Tongue (tissue), 2 donors: ENCODE measurements around the gene AGRN. TPM values are rescaled to one million over a fixed set of nuclear protein-coding genes. Genes with fewer than 3 reads are reported as not detected.
"Not testable (repeated sequence)": the region's sequence is repeated elsewhere in the genome, so short reads cannot be mapped to it uniquely, and the experiment has no call there.

ENCODE experiments used
- DNase-seq: peaks from one replicate; pipeline ENCODE4 v3.0.0-alpha.2; 2015
- total RNA-seq: library from RNA; depleted of rRNA; stranded (reverse); fragments of >200 nt; gene quantifications from one replicate; pipeline ENCODE4 v1.2.3, GENCODE V29; 2014

The AGRN gene
- total RNA-seq, 1 donor from 2014 or later = 57.2 TPM

DNA sequence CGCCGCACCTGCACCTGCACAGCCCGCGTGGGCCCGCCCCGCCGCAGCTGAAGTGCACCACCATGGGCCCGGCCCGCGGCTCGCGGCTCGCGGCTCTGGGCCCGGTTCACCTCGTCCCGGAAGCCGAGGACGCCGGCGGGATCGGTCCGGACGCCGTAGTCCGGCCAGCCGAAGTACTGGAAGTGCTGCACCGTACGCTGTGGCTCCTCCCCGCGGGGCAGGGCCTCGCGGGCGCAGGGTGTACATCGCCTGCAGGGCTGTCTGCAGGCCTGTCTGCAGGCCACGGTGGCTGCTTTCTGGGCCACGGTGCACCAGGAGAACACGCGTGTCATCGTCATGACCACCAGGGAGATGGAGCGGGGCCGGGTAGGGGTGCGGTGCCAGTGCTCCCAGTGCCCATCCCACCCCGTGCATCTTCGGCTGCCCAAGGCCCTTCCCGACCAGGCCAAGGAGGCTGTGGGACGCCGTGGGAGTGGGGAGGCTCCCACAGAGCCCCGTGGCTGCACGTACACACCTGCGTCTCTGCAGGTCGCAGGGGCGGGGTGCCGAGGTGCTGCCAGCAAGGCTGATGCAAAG is 47.5 kb downstream of the AGRN start:
- DNase-seq = no peak

DNA sequence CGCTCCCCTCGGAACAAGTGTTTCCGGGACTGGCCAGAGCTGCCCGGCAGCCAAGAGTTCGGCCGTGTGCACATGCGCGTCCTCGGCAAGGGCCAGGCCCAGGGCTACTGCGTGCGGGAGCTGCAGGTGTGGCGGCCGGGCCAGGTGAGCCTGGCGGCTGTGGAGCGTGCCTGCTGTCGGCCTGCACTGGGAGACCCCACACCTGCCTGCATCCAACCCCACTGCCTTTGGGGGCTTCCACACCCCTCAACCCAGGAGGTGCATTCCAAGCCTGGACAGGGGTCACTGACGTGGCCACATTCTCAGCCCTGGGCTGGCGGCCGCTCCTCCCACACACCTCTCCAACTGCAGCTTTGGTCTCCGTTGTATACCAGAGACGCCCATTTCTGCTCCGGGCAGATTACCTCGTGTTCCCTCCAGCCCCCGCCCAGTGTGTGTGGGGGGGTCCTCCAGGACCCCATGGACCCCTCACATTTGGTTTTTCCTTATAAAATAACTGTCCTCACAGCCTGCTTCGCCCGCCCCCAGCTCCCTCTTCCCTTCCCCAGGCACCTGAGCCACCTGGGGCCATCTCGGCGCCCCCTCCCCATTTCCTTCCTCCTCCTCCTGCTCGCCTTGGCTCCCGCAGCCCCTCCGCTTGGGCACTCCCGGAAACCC is 48.1 kb downstream of the AGRN start:
- no peak for DNase-seq

DNA sequence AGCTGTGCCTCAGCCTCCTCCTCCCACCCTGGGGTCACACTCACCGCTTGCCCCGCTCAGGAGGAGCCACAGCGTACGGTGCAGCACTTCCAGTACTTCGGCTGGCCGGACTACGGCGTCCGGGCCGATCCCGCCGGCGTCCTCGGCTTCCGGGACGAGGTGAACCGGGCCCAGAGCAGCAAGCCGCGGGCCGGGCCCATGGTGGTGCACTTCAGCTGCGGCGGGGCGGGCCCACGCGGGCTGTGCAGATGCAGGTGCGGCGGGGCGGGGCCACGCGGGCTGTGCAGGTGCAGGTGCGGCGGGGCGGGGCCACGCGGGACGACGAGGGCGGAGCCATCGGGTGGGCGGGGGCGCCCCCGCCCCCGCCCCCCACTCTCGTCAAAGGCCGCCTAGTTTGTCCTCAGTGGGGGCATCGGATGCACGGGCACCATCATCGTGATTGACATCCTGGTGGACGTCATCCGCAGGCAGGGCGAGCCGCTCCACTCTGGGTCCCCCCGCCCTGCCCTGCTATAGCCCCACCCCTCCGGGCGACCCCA is 48.7 kb downstream of the AGRN start:
- DNase-seq = no peak

DNA sequence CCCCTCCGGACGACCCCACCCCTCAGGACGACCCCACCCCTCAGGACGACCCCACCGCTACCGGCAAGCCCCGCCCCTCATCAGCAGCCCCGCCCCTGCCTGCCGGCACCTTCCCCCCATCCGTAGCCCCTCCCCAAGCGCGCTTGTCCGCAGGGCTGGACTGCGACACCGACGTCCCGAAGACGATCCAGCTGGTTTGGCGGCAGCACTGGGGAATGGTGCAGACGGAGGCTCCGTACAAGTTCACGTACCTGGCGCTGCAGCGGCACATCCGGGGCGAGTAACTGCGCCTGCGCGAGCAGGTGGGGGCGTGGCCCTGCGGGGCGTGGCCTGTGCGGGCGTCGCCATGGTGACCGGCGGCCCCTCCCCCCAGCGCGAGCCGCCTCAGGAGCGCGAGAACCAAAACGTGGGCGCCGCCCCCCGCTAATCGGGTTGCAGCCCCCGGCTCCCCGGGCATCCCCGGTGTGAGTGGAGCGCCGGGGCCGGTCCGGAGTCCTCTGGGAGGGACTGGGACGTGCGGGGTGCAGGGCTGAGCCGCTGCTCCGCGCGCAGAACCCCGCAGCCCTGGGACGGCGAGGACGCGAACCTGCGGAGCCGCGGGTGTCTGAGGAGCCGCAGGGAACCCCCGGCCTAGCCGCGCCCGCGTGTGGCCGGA is 49.3 kb downstream of the AGRN start:
- peak; percentile 77 for DNase-seq

DNA sequence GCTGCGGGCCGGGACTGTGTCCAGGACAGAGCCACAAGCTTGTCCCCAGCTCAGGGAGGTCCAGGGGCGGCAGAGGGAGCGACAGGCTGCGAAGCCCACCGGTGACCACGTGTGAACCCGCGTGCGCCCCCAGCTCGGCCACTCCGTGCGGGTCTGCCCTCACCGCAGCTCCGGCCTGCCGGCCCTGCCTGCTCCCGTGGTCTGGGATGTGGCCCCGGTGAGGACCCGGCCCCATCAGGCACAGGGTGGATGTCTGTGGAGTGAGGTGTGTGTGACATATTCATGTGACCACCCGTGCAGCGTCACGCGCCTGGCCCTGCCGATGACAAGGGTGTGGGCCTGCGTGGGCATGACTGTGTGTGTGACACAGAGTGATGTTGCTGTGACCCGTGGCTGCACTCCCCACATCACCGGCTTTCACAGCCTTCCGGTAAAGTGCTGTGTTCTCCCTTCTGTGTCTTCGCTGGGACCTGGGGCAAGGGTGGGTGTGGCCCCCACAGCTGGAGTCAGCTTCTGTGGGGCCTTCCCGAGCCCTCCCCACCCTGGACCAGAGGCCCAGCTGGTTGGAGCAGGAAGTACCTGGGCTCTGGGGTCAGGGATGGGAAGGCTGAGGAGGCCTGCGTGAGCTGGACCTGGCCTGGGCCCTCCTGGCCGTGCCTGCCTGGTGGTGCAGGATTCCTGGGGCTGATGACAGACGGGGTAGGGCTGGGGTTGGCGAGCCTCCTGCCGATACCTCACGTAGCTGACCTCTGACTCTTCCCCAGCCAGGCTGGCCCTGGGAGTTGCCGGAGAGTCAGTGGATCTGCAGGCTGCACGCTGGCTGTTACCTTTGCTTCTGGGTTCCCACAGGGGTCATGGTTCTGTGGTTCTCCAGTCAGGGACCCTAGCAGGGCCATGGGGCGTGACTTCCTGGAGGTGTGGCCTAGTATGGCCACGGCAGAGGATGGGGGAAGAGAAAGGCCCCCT is 50.1 kb downstream of the AGRN start:
- no peak for DNase-seq

DNA sequence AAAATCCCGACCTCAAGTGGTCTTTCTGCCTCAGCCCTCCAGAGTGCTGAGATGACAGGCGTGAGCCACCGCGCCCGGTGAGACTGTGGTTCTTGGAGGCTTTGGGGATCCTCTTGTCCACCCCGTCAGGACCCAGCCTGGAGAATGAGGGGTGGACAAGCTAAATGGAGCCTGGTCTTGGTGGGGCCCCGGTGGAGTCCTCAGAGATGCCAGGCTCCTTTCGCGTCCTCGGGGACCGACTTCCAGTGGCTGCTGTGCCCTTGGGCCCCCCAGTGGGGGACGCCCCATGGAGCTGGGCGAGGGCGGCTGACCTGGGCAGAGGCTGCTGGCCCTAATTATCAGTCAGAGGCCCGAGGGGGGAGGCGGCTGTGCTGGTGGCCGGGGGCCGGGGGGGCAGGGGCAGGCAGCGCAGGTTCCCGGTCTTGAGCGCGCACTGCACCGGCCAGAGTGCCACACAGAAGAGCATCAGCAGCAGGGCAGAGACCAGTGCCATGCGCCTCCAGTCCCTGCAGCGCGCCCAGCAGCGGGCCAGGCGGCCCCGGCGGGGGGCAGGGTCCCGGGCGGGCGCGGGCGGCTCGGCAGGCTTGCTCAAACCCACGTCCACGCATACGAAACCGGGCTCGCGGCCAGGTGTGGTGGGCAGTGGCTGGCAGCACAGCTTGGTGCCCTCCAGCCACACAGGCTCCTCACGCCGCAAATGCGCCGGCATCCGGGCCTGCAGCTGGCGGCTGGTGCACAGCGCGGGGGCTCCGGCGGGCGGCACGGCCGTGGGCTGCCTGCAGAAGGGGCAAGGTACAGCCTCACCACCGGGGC is 51.8 kb downstream of the AGRN start:
- no peak for DNase-seq

DNA sequence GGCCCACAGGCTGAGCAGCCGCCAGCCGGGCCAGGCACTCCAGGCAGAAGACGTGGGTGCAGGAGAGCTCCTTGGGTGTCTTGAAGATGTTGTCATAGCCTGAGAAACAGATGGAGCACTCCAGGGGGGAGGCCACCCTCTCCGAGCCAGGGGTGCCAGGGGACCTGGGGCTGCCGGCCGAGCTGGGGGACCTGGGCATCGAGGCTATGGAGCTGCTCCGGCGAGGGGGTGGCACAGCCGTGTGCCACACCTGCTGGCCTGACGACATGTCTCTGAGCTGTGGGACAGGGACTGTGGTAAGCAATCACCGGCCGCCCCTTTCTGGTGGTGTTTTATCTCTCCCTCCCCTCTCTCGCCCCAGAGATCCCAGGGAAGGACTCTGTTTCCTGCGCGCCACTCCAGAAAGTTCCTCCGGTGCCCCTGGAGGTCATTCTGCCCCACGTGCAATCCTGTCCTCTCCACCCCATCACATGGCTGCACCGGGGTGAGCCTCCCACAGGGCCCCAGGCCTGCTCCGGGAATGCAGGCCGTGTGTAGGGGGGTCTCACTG is 52.5 kb downstream of the AGRN start:
- DNase-seq = no peak

DNA sequence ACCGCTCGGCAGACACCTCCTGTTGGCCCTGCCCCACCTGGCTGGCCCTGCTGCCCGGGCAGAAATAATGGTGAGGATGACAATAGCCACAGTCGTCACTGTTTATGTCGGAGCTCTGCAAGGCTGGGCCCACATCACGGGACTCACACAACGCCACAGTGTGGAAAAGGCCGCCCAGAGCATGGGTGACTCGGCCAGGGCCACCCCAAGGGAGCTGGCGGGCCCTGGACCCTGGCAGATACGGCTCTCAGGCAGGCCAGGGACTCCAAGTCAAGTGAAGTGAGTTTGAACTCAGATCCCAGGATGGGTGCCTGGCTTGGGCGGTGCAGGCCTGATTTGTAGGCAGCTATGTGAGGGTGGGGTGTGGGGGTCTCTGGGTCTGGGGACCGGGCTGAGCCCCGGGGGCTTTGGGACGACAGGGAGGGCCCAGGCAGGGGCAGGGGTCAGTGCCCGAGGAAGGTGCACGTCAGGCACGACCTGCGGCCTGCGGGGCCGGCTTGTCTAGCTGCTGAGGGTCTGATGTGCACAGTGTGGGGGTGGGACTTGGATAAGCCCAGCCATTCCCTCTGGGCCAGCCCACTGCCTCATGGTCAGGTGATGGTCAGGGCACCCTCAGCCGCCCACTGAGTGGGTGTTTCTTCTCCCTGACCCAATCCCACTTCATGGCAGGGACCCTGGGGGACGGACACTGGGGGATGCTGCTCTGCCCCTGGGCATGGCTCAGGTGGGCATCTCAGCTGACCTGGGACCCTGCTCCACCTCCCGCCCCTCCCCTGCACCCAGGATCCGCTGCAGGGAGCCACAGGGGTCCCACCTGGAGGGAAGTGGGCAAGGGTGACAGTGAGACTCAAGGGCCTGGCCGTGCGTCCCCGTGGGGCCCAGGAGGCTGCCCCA is 53.2 kb downstream of the AGRN start:
- DNase-seq = no peak

DNA sequence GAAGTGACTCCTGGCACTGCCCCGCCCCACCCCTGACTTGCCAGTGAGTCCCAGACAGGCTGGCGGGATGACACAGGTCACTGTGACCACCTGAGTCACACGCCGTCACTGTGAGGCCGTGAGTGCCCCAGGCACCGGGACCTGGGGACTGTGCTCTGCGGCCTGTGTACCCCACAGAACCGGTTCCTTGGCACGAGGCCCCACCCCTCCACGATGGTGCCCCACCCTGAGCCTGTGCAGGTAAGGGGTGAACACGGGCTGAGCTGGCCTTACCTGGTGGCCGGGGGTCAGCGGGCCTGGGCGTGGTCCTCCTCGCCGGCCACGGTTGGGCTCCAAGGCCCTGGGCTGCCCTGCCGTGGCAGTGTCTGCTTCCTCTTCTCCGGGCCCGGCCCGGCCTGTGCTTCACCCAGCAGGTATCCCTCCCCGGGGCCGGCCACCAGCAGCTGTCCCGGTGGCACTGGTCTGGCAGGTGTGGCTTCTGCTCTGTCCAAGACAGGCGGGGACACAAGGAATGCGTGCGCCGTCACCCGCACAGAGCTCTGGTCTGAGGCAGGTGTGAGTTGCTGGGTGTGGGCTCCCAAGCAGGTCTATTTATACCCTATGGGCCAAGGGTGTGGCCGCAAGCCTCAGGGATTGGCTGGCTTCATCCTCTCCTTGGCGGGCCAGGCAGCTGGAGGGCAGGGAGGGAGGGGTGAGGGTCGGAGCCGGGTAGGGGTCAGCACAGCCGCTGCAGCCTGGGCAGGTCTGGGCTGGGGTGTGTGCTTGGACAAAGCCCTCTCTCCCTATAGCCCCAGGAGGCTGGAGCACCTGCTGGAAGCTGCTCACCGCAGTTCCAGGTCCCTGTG is 54.0 kb downstream of the AGRN start, which contains the start of gene RNF223:
Gene RNF223 (minus strand): TSS at position 564 of the 845 bp plus-strand sequence. CDS start 1,740 bp downstream, outside the sequence.
- peak; percentile 68 for DNase-seq

DNA sequence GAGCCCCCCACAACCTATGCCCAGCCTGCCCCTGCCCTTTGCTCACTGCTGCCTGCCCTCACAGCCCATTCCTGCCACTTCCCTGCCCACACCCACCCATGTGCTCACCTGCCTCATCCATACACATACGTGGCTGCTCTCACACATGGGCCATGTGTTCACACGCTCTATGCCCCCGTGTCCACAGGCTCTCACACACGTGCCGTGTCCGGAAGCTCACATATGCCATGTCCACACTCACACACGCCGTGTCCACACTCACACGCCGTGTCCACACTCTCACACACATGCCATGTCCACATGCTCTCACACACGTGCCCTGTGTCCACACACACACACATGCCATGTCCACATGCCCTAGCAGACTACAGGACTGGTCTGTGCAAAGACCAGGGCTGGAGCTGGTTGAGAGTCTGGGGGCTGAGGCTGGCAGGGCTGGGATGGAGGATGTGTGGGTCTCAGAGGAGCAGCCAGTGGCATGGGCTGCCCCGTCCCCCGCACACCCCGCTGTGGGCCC is 54.8 kb downstream of the AGRN start:
- no peak for DNase-seq

DNA sequence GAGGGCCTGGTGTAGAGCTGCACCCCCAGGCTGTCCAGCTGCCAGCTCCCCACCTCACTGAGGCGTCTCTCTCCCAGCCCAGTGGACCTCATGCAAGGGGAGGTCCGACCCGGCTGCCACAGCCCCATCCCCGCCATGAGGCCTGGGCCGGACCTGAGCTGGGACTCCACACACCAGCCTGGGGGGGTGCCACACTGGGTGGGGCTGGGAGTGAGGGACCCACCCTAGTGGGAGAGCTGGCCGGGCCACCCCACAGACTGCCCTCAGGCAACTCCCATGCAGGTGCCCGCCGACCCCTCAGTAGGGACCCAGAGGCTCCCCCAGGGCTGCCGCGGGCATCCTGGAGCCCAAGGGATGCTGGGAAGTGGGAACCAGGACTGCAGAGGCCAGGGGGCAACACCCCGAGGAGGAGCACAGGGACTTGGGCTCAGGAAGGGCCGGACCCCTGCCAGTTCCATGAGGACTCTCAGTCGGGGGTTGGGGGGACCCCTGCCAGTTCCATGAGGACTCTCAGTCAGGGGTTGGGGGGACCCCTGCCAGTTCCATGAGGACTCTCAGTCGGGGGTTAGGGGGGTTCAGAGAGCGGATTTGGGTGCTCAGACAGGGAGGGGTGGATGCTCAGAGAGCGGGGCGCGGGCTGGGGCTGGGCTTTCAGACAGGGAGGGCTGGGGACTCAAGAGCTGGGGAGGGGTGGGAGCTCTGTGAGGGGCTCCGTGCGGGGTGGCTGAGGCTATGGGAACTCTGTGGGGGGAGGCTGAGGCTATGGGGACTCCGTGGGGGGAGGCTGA is 55.4 kb downstream of the AGRN start:
- no peak for DNase-seq

DNA sequence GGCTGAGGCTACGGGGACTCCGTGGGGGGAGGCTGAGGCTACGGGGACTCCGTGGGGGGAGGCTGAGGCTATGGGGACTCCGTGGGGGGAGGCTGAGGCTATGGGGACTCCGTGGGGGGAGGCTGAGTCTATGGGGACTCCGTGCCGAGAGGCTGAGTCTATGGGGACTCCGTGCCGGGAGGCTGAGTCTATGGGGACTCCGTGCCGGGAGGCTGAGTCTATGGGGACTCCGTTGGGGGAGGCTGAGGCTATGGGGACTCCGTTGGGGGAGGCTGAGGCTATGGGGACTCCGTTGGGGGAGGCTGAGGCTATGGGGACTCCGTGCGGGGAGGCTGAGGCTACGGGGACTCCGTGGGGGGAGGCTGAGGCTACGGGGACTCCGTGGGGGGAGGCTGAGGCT is 57.5 kb downstream of the AGRN start:
- DNase-seq = not testable (repeated sequence)

DNA sequence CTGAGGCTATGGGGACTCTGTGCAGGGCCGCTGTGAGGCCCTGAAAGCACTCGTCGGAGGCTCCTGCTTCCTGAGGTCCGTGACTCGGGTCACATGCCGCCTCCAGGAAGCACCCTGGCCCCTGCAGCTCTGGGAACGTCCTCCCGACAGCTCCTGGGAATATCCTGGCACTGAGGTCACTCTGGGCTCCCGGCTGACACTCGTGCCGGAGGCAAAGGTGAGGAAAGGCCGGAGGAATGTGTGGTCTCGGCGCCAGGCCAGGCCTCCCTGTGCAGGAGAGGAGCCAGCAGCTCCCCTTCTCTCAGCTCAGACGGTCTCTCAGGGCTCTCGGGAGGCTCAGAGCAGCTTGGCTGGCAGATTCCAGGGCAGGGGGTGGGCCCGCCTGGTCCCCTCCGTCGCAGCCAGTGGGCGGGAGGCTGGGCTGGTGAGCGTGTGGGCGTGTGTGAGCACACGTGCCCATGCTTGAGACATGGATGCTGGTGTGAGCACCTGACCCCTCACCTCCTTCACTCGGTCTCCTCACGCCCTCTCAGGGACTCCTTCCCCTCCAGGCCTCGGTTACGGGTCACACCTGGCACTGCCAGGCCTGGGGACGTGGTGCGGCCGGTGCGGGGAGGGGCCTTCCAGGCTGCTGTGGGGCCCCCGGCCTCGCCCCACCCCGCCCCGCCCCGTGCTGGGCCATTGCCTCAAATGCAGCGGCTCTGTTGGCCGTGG is 59.6 kb downstream of the AGRN start:
- peak; percentile 70 for DNase-seq

DNA sequence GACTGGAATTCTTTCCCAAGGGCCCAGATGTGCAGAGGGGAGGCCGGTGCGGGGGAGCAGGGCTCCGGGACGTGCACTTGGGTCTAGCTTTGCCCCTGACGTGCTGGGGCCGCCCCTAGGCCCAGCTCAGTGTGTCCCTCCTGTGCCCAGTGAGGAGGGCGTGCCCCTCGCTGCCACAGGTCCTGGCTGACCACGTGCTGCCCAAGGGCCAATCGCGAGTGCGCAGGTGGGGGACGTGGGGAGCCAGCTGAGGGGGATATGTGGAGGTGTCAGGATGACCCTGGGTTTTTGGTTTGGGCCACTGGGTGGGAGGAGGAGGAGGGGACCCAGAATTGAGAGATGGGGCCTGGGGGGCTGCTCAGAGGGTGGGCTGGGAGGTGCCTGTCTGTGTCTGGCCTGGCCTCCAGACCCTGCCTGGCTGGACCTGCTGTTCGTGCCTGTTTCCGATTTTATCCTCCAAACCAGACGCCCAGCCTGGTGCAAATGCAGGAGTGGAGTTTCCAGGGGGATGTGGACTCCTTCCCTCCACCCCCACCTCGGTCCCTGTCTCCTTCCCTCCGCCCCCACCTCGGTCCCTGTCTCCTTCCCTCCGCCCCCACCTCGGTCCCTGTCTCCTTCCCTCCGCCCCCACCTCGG is 60.3 kb downstream of the AGRN start:
- peak; percentile 75 for DNase-seq

DNA sequence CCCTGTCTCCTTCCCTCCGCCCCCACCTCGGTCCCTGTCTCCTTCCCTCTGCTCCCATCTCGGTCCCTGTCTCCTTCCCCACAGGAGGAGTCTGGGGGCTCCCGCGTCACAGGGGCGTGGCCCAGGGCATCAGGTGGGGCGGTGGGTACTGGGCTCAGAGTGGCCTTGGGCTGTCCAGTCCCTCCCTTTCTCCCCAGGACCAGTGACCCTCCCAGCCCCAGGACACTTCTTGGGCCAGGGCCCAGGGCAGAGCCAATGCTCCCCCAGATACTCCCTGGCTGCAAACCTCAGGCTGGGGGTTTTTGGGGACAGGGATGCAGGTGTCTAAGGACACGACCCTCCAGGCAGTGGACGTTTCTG is 61.0 kb downstream of the AGRN start:
- no peak for DNase-seq

DNA sequence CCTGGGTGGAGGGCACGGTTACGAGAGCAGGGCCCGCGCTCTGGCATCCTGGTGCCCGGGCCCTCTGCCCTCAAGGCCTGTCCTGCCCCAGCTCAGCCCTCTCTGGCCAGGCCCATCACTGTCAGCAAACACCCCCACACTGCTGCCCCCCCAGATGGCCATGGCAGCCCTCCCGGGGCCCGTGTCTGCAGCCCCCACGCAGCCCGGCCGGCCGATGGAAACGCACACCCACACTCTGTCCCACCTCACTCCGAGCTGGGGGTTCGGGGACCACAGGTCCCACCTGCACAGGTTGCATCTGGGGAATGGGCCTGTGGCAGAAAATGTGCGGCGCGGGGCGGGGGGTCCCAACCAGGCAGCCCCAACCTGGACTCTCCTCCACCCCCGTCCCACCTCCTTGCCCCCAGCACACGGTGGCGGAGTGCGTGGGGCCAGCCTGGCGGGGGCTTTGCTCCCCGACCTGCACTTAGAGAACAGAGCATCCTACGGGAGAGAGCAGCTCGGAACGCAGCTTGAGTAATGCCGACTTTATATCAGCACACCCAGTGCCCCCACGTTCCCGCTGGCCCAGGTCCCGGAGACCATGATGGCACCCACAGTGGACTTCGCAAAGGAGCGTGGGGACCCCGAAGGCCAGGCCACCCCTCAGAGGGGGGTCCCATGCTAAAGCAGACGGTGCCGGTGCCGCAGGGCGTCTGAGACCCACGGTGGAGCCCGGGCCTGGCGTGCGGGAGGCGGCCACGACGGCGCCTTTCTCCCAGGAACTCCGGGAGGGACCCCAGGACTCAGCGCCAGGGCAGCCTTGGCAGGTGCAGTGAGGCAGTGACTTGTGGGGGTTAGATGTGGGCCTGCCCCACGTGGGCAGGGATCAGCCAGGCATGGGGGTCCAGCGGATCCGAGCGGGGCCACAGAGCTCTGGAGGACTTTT is 61.7 kb downstream of the AGRN start:
- no peak for DNase-seq
